ENCODE measurements around the gene MTHFD1L. TPM values are rescaled to one million over a fixed set of nuclear protein-coding genes. Genes with fewer than 3 reads are reported as not detected.

Gene MTHFD1L
- total and polyA plus RNA-seq, 2 of the 8 experiments (the other 6 are each of a cell fraction or from before 2014, with no cell fraction given) = 29.2 to 105 TPM

GRCh38 chr6:151081656-151082055 lies 216.2 kb downstream of the MTHFD1L start:
- TF ChIP-seq BRCA1 (IDR thresholded peaks at IDR 0.05; ENCODE audit: low read depth, low read length) = no peak
- TF ChIP-seq ATF2 (IDR thresholded peaks at IDR 0.05; ENCODE audit: low read length) = no peak
- TF ChIP-seq BACH1 (IDR thresholded peaks at IDR 0.05; ENCODE audit: low read length) = no peak
- no peak for TF ChIP-seq CTBP2 (IDR thresholded peaks at IDR 0.05; ENCODE audit: borderline replicate concordance, insufficient read depth, insufficient read length, low read length)
- TF ChIP-seq KDM4A (IDR thresholded peaks at IDR 0.05; ENCODE audit: low read depth, low read length, severe bottlenecking) = no peak
- no peak for TF ChIP-seq YY1 (IDR thresholded peaks at IDR 0.05; ENCODE audit: low read depth, low read length)
- TF ChIP-seq CEBPB (IDR thresholded peaks at IDR 0.05; ENCODE audit: low read depth, low read length) = no peak
- no peak for TF ChIP-seq SAP30 (IDR thresholded peaks at IDR 0.05; ENCODE audit: insufficient read depth, insufficient replicate concordance, low read length)
- TF ChIP-seq SP4 (IDR thresholded peaks at IDR 0.05; ENCODE audit: low read length) = no peak
- TF ChIP-seq RAD21 (IDR thresholded peaks at IDR 0.05 in 1 of 2, conservative IDR thresholded peaks at IDR 0.05 in 1 of 2; ENCODE audit: low read depth in 2 of 2, low read length in 2 of 2) = no peak
- TF ChIP-seq SIX5 (IDR thresholded peaks at IDR 0.05; ENCODE audit: low read depth, low read length) = no peak
- no peak for TF ChIP-seq HDAC2 (IDR thresholded peaks at IDR 0.05; ENCODE audit: borderline replicate concordance in 1 of 2, low read depth in 2 of 2, low read length in 2 of 2)
- no peaks in the 10 kb centered on the region for H3K79me1 ChIP-seq (ENCODE audit: low read depth, low read length)
- no peak overlapping the region for H3K56ac ChIP-seq (replicated peaks; ENCODE audit: insufficient read length, low read depth, low read length)
- H3K36me3 ChIP-seq (ENCODE audit: control insufficient read depth in 2 of 4, insufficient read depth in 4 of 4, low read length in 3 of 4) = no peaks in the 10 kb centered on the region
- H4K91ac ChIP-seq (replicated peaks; ENCODE audit: insufficient read length, low read length) = no peak overlapping the region
- H4K8ac ChIP-seq (ENCODE audit: extremely low read depth, insufficient read depth, low read length) = no peak overlapping the region
- H2AK5ac ChIP-seq (ENCODE audit: low read depth, low read length) = no peak overlapping the region
- no peak overlapping the region for H3K18ac ChIP-seq (ENCODE audit: extremely low read depth, low read length)
- FAIRE-seq (no peak), DNase-seq (ENCODE audit: low read depth in 1 of 2, low spot score in 2 of 2) (no peak)
- H3K23me2 ChIP-seq (ENCODE audit: low read depth, low read length) = no peaks in the 10 kb centered on the region
- no peak overlapping the region for H2BK12ac ChIP-seq (ENCODE audit: low read depth, low read length)
- no peak overlapping the region for H3K9ac ChIP-seq (replicated peaks in 1 of 4; ENCODE audit: extremely low read depth in 1 of 4, low read depth in 3 of 4, low read length in 3 of 4)
- H3K14ac ChIP-seq (ENCODE audit: insufficient read length) = no peak overlapping the region
- no peak overlapping the region for H3K27ac ChIP-seq (ENCODE audit: low read depth, low read length)
- H2BK120ac ChIP-seq (replicated peaks; ENCODE audit: low read depth, low read length) = no peak overlapping the region
- no peak overlapping the region for H3K4me3 ChIP-seq (ENCODE audit: extremely low read depth in 1 of 4, insufficient read depth in 2 of 4, low read depth in 3 of 4, low read length in 4 of 4)
- CTCF ChIA-PET (ENCODE audit: partially characterized antibody) = interaction anchor here (0.8 to 1.7 kb wide), 7 partner anchors 11 to 264 kb away, joined by 3 to 7 read pairs (median 3); no protein-coding TSS in a partner anchor
- no peak overlapping the region for H2BK20ac ChIP-seq (ENCODE audit: low read length)
- peaks cover 0 to 2% (median 0%) of the 10 kb centered on the region in 4 experiments; a peak in 1 of 7 replicates for H3K4me1 ChIP-seq (replicated peaks in 1 of 4; ENCODE audit: control insufficient read depth in 3 of 4, insufficient read depth in 4 of 4, low read length in 3 of 4)
- no peak overlapping the region for H3K23ac ChIP-seq (ENCODE audit: insufficient read length)
- no peak overlapping the region for H2AFZ ChIP-seq (ENCODE audit: low read length)
- no peaks in the 10 kb centered on the region for H4K20me1 ChIP-seq (replicated peaks in 1 of 2; ENCODE audit: control insufficient read depth in 1 of 2, insufficient read depth in 2 of 2, low read length in 2 of 2)
- H3K4me2 ChIP-seq (ENCODE audit: insufficient read depth in 1 of 2, low read depth in 2 of 2, low read length in 2 of 2) = no peak overlapping the region
- H3K4ac ChIP-seq (replicated peaks; ENCODE audit: insufficient read length, low read depth, low read length) = no peak overlapping the region
- H2BK5ac ChIP-seq (ENCODE audit: low read depth, low read length) = no peak overlapping the region
- H2BK15ac ChIP-seq (ENCODE audit: low read length) = no peak overlapping the region
- POLR2A ChIA-PET (ENCODE audit: partially characterized antibody) = interaction anchor here (0.5 to 0.6 kb wide), 2 partner anchors 69 to 155 kb away, joined by 3 read pairs; no protein-coding TSS in a partner anchor
- no peaks in the 10 kb centered on the region for H3K79me2 ChIP-seq (ENCODE audit: control insufficient read depth in 1 of 2, insufficient read depth in 2 of 2, low read length in 2 of 2)
- H4K5ac ChIP-seq (ENCODE audit: insufficient read length, low read depth, low read length) = no peak overlapping the region
- H3K9me3 ChIP-seq (ENCODE audit: insufficient read depth in 2 of 2, low read depth in 1 of 2, low read length in 1 of 2) = no peaks in the 10 kb centered on the region
- no peaks in the 10 kb centered on the region; a peak in 1 of 7 replicates for H3K27me3 ChIP-seq (replicated peaks in 1 of 4; ENCODE audit: control insufficient read depth in 3 of 4, extremely low read depth in 1 of 4, insufficient read depth in 3 of 4, low read length in 3 of 4)
- 82% methylated on average over 4 of the region's 4 CpGs; no CpG with 5 or more reads in 1 of the 2 experiments for WGBS, 2 experiments (ENCODE audit: extremely low coverage in 1 of 2, insufficient coverage in 1 of 2, insufficient read length in 1 of 2, insufficient replicate concordance in 2 of 2, low coverage in 1 of 2, low lambda C conversion rate in 2 of 2, missing lambda C conversion rate in 1 of 2)

Data from H1 (cell line).